Aorta (tissue), 5 donors: ENCODE measurements around the gene PRRX2. TPM values are rescaled to one million over a fixed set of nuclear protein-coding genes. Genes with fewer than 3 reads are reported as not detected.

Experiments
- ATAC-seq: fragments of 200-7000 bp; cut with Tn5 transposase; one replicate; pipeline ENCODE4 v1.9.1; 2022; ENCODE audit warnings: moderate library complexity; ENCODE audit not compliant: low FRiP score
- DNase-seq, 2 donors: peaks; one replicate each; pipeline ENCODE4 v3.0.0-alpha.2; 2020
- H3K27ac ChIP-seq, 2 donors: one replicate each; pipeline ENCODE4 v1.5.1; 2013; ENCODE audit warnings: low read length in 2 of 2, mild to moderate bottlenecking in 2 of 2, moderate library complexity in 2 of 2, control low read depth in 1 of 2, inconsistent platforms in 1 of 2, low read depth in 1 of 2
- H3K27me3 ChIP-seq, 2 donors: one replicate each; pipeline ENCODE4 v1.6.1; 2013; ENCODE audit warnings: control low read depth in 1 of 2, low read length in 1 of 2, mild to moderate bottlenecking in 1 of 2, moderate library complexity in 1 of 2; ENCODE audit not compliant: insufficient read depth in 2 of 2, control insufficient read depth in 1 of 2
- H3K36me3 ChIP-seq, 2 donors: one replicate each; pipeline ENCODE4 v1.6.1; 2013; ENCODE audit warnings: control low read depth in 1 of 2, low read length in 1 of 2, mild to moderate bottlenecking in 1 of 2; ENCODE audit not compliant: insufficient read depth in 2 of 2, control insufficient read depth in 1 of 2
- H3K4me1 ChIP-seq, 2 donors: one replicate each; pipeline ENCODE4 v1.6.1; 2013; ENCODE audit warnings: low read length in 2 of 2, control low read depth in 1 of 2, mild to moderate bottlenecking in 1 of 2, moderate library complexity in 1 of 2; ENCODE audit not compliant: insufficient read depth in 2 of 2, control insufficient read depth in 1 of 2
- H3K4me3 ChIP-seq, 2 donors: one replicate each; pipeline ENCODE4 v1.5.1; 2013; ENCODE audit warnings: low read length in 2 of 2, control low read depth in 1 of 2, mild to moderate bottlenecking in 1 of 2
- H3K9me3 ChIP-seq: one replicate; pipeline ENCODE4 v1.6.1; 2013; ENCODE audit warnings: mild to moderate bottlenecking, low read length; ENCODE audit not compliant: control insufficient read depth
- WGBS, 2 donors: extraction: QIAGEN DNeasy Blood & Tissue Kit; methylation state at CpG; one replicate each; pipeline ENCODE4 v1.1.7; 2013; 5-methylcytosine and 5-hydroxymethylcytosine counted together
- intact Hi-C, 2 donors: fragments of 100-400 bp; cut with DNase I; formaldehyde crosslinking; loops; one replicate each; pipeline versions ENCODE4 v1.14.2 to v1.15.0; 2022
- polyA plus RNA-seq, 2 donors: library from polyadenylated mRNA; stranded (reverse); fragments of 200-250 nt; gene quantifications; one replicate each; pipeline ENCODE4 v1.2.3, GENCODE V29; 2013
- total RNA-seq, 2 donors: library from RNA; stranded (reverse); fragmentation: NEBNext Ultra II Directional; extraction: Animal tissue kit (Norgen Biotek cat#: 25700); gene quantifications; one replicate each; pipeline ENCODE4 v1.2.1, GENCODE V29; 2021
- donor health status: healthy with polysubstance abuse.
- donor health status: Bipolar disorder and iron deficiency.
- donor health status: DM: no; HTN: no; CAD: no.
- donor health status: DM: no; HTN: no; CAD: no.
- donor health status: DM: yes; HTN: yes; CAD: no.

Gene PRRX2
- total and polyA plus RNA-seq, 4 donors = 27.7 to 68.8 (median 52.2) TPM

DNA sequence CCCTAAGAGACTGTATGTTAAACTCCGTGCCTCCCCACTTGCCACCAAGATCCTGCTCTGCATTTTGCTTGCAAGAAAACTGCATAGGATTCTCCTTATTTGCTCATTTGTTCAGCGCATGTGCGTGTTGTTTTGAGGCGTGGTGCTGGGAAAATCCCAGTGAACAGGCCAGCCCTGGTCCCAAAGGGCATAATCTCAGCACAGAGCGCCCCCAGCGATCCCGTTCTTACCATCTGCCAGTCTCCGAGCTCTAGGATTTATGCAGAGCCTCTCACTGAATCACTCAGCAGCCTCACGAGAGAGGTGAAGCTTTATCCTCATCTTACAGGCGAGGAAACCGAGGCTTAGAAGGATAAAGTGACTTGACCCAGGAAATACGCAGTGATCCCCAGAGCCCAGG lies 11.5 kb downstream of the PRRX2 start:
- peak in 1 of 2 donors; percentile 88 for DNase-seq
- Histone ChIP-seq H3K27ac (no peak overlapping the region), H3K9me3 (no peaks in the 10 kb centered on the region), H3K4me3 (no peak overlapping the region), H3K4me1 (no peaks in the 10 kb centered on the region), H3K27me3 (no peaks in the 10 kb centered on the region), H3K36me3 (no peaks in the 10 kb centered on the region)
- peak; percentile 19 for ATAC-seq
- intact Hi-C loops = no loop called here
- 35 to 49% methylated on average over 12 of the region's 12 CpGs for WGBS, 2 donors

DNA sequence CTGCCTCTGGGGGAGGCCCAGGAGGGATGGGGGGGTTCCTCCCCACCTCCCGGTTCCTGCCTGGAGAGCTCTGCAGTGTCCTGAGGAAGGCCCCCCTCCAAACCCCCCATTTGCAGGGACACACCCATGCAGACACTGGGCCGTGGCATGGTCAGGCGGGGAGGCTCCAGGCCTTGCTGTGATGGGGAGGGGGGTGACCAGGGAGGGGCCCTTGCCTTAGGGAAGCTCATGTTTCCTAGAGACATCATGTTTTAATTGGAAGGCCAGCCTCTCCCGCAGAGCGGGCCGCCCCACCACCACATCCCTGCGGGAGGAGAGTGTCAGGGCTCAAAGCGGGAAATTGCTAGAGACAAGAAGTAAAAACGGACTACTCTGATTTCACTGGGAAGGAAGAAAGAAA lies 12.0 kb downstream of the PRRX2 start:
- DNase-seq (no peak), ATAC-seq (peak; percentile 43)
- Histone ChIP-seq H3K4me1 (no peaks in the 10 kb centered on the region), H3K9me3 (no peaks in the 10 kb centered on the region), H3K27me3 (no peaks in the 10 kb centered on the region), H3K4me3 (no peak overlapping the region), H3K27ac (no peak overlapping the region), H3K36me3 (no peaks in the 10 kb centered on the region)
- WGBS, 2 donors = 48 to 54% methylated on average over 9 of the region's 9 CpGs
- intact Hi-C loops = no loop called here

DNA sequence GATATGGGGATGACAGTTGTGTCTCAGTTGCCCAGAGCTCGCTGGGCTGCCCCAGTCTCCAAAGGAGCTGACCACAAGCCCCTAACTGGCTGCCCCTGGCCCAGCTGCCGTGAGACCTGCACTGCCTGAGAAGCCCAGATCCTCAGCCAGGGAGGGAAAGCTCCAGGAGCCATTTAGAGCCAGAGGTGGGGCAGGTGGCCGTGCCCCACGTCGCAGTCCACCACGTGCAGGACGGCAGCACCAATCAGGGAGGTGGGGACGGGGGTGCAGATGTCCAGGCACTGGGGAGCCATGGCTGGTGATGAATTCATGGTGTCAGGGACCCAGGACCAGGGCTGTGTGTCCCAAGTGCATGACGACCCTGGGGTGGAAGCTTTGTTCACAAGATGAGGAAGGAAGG lies 13.4 kb downstream of the PRRX2 start:
- ATAC-seq = no peak
- intact Hi-C loops = no loop called here
- Histone ChIP-seq H3K27me3 (no peaks in the 10 kb centered on the region), H3K4me1 (no peaks in the 10 kb centered on the region), H3K9me3 (no peaks in the 10 kb centered on the region), H3K36me3 (no peaks in the 10 kb centered on the region), H3K27ac (no peak overlapping the region), H3K4me3 (no peak overlapping the region)
- 67 to 71% methylated on average over 9 of the region's 9 CpGs for WGBS, 2 donors
- DNase-seq = no peak

DNA sequence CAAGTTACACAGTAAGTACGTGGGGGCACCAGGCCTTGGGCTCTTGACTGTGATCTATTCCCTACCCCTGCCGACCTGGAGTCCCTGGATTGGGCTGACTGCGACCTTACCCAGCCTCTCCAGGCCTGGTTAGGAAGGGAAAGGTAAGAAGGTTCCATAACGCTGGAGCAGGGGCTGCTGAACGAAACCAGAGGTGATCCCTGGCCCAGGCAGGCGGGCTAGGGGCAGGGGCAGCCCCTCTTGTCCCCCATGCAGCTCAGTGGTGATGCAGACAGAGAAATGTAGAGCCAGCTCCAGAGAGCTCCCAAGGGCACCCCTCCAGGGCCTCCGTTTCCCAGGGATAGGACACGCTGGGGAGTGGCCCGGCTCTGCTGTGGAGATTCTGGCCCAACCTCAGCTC lies 14.1 kb downstream of the PRRX2 start:
- Histone ChIP-seq H3K27ac (no peak overlapping the region), H3K4me1 (no peaks in the 10 kb centered on the region), H3K27me3 (no peaks in the 10 kb centered on the region), H3K9me3 (no peaks in the 10 kb centered on the region), H3K36me3 (no peaks in the 10 kb centered on the region), H3K4me3 (no peak overlapping the region)
- no peak for ATAC-seq
- WGBS, 2 donors = 63 to 66% methylated on average over 9 of the region's 9 CpGs
- DNase-seq = no peak
- intact Hi-C loops = no loop called here

DNA sequence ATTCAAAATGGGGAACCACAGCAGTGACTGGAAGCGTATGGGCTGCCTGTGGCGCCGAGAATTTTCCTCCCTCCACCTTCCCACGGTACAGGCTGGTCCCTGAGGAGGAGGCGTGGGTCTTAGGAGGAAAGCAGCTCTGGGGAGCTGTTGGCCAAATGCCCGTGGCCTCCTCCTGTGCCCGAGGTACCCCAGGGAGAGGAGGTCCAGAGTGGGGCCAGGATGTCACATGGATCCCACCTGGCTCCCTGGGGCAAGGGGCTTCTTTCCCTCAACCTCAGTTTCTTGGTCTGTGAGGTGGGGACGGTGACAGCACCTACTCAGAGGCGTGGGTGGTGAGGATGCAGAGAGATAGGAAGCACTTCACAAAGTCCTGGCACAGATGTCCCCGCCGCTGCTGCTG lies 16.5 kb downstream of the PRRX2 start:
- DNase-seq (no peak), ATAC-seq (no peak)
- Histone ChIP-seq H3K9me3 (no peaks in the 10 kb centered on the region), H3K27ac (no peak overlapping the region), H3K4me1 (no peaks in the 10 kb centered on the region), H3K27me3 (no peaks in the 10 kb centered on the region), H3K4me3 (no peak overlapping the region), H3K36me3 (no peaks in the 10 kb centered on the region)
- WGBS, 2 donors = 59 to 64% methylated on average over 11 of the region's 11 CpGs
- intact Hi-C loops = no loop called here

DNA sequence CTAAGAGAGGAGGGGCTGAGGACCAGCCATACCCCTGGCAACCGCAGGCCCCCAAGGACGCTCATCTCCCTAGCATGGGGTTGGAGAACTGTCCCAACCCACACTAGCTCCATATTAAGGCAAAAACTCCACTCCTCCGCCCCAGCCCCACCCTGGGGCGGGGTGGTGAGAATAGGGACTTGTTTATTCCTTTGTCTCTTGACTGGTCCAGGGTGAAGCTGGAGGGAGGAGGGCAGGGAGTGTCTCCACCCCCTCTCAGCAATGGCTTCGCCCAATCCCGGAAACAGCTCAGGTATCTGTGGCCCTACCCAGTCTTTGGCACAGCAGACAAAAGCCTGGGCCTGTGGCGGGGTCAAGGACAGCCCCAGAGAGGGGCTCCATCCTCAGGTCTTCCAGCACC lies 16.9 kb downstream of the PRRX2 start:
- WGBS, 2 donors = 93% methylated on average over 7 of the region's 7 CpGs
- Histone ChIP-seq H3K4me3 (no peak overlapping the region), H3K9me3 (no peaks in the 10 kb centered on the region), H3K27ac (no peak overlapping the region), H3K27me3 (no peaks in the 10 kb centered on the region), H3K4me1 (no peaks in the 10 kb centered on the region), H3K36me3 (no peaks in the 10 kb centered on the region)
- ATAC-seq = no peak
- no peak for DNase-seq
- intact Hi-C loops = no loop called here

DNA sequence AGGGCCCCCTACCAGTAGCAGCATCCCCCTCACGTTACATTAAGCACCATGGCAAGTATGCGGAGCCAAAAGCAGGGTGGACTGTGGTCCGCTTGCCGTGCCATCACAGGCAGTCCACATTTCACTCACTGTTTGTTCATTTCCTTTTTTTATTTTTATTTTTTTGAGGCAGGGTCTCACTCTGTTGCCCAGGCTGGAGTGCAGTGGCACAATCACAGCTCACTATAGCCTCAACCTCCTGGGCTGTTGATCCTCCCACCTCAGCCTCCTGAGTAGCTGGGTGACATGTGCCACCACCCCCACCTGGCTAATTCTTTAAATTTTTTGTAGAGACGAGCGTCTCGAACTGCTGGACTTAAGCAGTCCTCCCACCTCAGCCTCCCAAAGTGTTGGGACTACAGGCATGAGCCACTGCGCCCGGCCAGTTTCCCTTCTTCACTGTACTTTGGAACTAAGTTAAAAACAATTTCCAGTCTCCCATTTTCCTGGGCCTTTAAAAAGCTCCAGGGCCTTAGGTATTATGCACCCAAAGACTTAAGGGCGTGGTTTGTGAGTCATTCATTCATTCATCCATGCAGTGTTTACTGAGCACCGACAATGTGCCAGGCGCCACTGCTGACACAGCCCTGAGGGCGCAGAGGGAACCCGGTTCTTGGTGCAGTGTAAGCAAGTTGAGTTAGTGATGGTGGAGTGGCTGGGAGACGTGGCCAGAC lies 19.9 kb downstream of the PRRX2 start:
- H3K4me3 ChIP-seq = no peak overlapping the region
- DNase-seq (no peak), ATAC-seq (no peak)
- WGBS, 2 donors = 70 to 74% methylated on average over 15 of the region's 15 CpGs
- H3K4me1 ChIP-seq = no peaks in the 10 kb centered on the region
- no peaks in the 10 kb centered on the region for H3K27me3 ChIP-seq
- intact Hi-C loops = no loop called here
- H3K36me3 ChIP-seq = no peaks in the 10 kb centered on the region
- H3K27ac ChIP-seq = no peak overlapping the region
- no peaks in the 10 kb centered on the region for H3K9me3 ChIP-seq

DNA sequence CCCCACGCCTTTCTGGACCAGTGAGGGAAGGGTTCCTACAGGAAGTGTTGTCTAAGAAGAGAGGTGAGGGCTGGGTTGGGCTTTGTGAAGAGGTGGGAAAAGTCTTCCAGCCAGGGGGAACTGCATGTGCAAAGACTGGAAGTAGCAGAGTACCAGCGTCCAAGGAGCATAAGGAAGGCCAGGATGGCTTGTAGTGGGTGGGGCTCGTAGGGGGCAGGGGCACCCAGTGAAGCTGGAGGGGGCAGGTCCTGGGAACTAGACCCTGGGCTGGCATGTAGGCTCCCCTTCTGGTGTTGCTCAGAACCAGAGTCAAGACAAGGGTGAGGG lies 20.4 kb downstream of the PRRX2 start:
- Histone ChIP-seq H3K4me3 (no peak overlapping the region), H3K36me3 (no peaks in the 10 kb centered on the region), H3K9me3 (no peaks in the 10 kb centered on the region), H3K4me1 (no peaks in the 10 kb centered on the region), H3K27ac (no peak overlapping the region), H3K27me3 (no peaks in the 10 kb centered on the region)
- 63 to 74% methylated on average over 3 of the region's 3 CpGs for WGBS, 2 donors
- ATAC-seq = no peak
- no peak for DNase-seq
- intact Hi-C loops = no loop called here

DNA sequence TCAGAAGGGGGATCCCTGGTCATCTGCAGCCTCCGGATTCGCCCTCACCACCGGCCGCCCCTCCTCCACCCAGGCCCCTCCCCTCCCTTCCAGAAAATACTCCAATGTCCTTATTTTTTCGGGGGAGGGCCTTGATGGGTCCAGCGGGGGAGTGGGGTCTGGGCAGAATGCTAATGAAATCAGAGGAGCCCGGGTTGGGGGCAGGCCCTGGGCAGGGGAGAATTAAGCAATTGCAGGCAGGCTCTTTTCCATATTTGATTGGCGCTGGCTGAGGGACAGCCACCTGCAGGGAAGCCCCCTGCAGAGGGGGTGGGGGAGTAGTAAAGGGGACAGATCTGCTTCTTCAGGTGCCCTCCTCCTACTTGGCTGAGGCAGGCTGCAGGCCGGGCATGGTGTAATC lies 21.3 kb downstream of the PRRX2 start:
- no peak for DNase-seq
- WGBS, 2 donors = 65 to 67% methylated on average over 9 of the region's 9 CpGs
- no peak for ATAC-seq
- H3K36me3 ChIP-seq = no peaks in the 10 kb centered on the region
- H3K27me3 ChIP-seq = no peaks in the 10 kb centered on the region
- H3K27ac ChIP-seq = no peak overlapping the region
- no peaks in the 10 kb centered on the region for H3K4me1 ChIP-seq
- H3K4me3 ChIP-seq = no peak overlapping the region
- H3K9me3 ChIP-seq = no peaks in the 10 kb centered on the region
- intact Hi-C loops = no loop called here
